Endothelial cell of umbilical vein (primary cell): ENCODE data around the gene DTNA. TPM values are rescaled to one million over a fixed set of nuclear protein-coding genes. Genes with fewer than 3 reads are reported as not detected.

Source experiments
- BruUV-seq: library from RNA; stranded (reverse); fragments of 400-500 nt; replicated peaks from 2 replicates; lab custom pipeline; 2021; lab: Mats Ljungman, UMichigan
- CTCF ChIA-PET: fragments of 300-600, 350-600 bp; sonication (Branson Sonifier 250); formaldehyde crosslinking; loops from one replicate; lab custom pipeline; 2021; ENCODE audit warnings: antibody characterized with exemption, inconsistent platforms; lab: Charles Lee
- POLR2A ChIA-PET: fragments of 300-600, 350-600 bp; sonication (Branson Sonifier 250); formaldehyde crosslinking; loops from one replicate; lab custom pipeline; 2021; ENCODE audit warnings: antibody characterized with exemption, inconsistent platforms; lab: Charles Lee
- DNase-seq: peaks from one replicate; pipeline ENCODE4 v3.0.0-alpha.2; 2011; ENCODE audit warnings: low read depth, low spot score
- FAIRE-seq: peaks from 2 replicates; lab custom pipeline; 2011; peaks lifted over from hg19 to GRCh38; lab: Jason Lieb, UNC
- H2AFZ ChIP-seq: 2 replicates; pipeline ENCODE4 v1.6.0; 2012; ENCODE audit warnings: low read depth, low read length, control low read depth, inconsistent platforms
- H3K27ac ChIP-seq: 2 replicates; pipeline ENCODE4 v1.5.1; 2011; ENCODE audit warnings: low read depth, mild to moderate bottlenecking, control low read depth, low read length, moderate library complexity; ENCODE audit not compliant: insufficient read depth
- H3K27me3 ChIP-seq, 2 experiments: 2 replicates each; pipeline versions ENCODE4 v1.6.0 to v1.6.1; 2011; ENCODE audit warnings: low read length in 2 of 2, mixed read lengths in 1 of 2; ENCODE audit not compliant: control insufficient read depth in 2 of 2, insufficient read depth in 2 of 2
- H3K36me3 ChIP-seq, 2 experiments: 2 replicates in 1 of 2; 3 replicates in 1 of 2; pipeline ENCODE4 v1.5.1; 2011; ENCODE audit warnings: low read length in 2 of 2, mild to moderate bottlenecking in 1 of 2, moderate library complexity in 1 of 2; ENCODE audit not compliant: control insufficient read depth in 2 of 2, insufficient read depth in 2 of 2; ENCODE audit errors: extremely low read depth in 1 of 2
- H3K4me1 ChIP-seq: 3 replicates; pipeline ENCODE4 v1.5.1; 2011; ENCODE audit warnings: mild to moderate bottlenecking, low read length; ENCODE audit not compliant: control insufficient read depth, insufficient read depth; ENCODE audit errors: extremely low read depth
- H3K4me2 ChIP-seq: 2 replicates; pipeline ENCODE4 v1.6.1; 2011; ENCODE audit warnings: low read length, control low read depth, mixed read lengths; ENCODE audit not compliant: insufficient read depth
- H3K4me3 ChIP-seq, 3 experiments: fragments of 200-600 bp in 1 of 3; sonication (generic), shearing (Covaris generic) in 1 of 3; replicated peaks in 1 of 3; 2 replicates each; pipeline ENCODE4 v1.5.1; 2011 to 2016; ENCODE audit warnings: control low read depth in 3 of 3, low read length in 3 of 3, mild to moderate bottlenecking in 2 of 3, inconsistent platforms in 1 of 3, low read depth in 1 of 3, moderate library complexity in 1 of 3; ENCODE audit not compliant: insufficient read depth in 1 of 3
- H3K79me2 ChIP-seq: 2 replicates; pipeline ENCODE4 v1.6.0; 2012; ENCODE audit warnings: low read length, inconsistent platforms; ENCODE audit not compliant: control insufficient read depth, insufficient read depth
- H3K9ac ChIP-seq: replicated peaks from 2 replicates; pipeline ENCODE3; 2011; ENCODE audit warnings: low read length, control low read depth; ENCODE audit not compliant: insufficient read depth; ENCODE audit errors: extremely low read depth
- H3K9me1 ChIP-seq: replicated peaks from 3 replicates; pipeline ENCODE4 v1.6.0; 2011; ENCODE audit warnings: mild to moderate bottlenecking, low read length; ENCODE audit not compliant: control insufficient read depth, insufficient read depth; ENCODE audit errors: extremely low read depth
- H3K9me3 ChIP-seq: replicated peaks from 2 replicates; pipeline ENCODE4 v1.5.1; 2012; ENCODE audit warnings: low read length, inconsistent platforms; ENCODE audit not compliant: control insufficient read depth, insufficient read depth
- H4K20me1 ChIP-seq: replicated peaks from 2 replicates; pipeline ENCODE3; 2011; ENCODE audit warnings: mild to moderate bottlenecking, low read length; ENCODE audit not compliant: control insufficient read depth, insufficient read depth; ENCODE audit errors: extremely low read depth
- CTCF ChIP-seq, 2 donors: IDR thresholded peaks; 1 replicate in 1 of 2; 2 replicates in 1 of 2; pipeline ENCODE4 v1.5.1; 2011; ENCODE audit warnings: low read length in 2 of 2, mild to moderate bottlenecking in 2 of 2, moderate library complexity in 2 of 2, control low read depth in 1 of 2, inconsistent platforms in 1 of 2, low read depth in 1 of 2; ENCODE audit not compliant: insufficient read depth in 1 of 2; ENCODE audit errors: extremely low read depth in 1 of 2
- EZH2 ChIP-seq: IDR thresholded peaks from 2 replicates; pipeline ENCODE4 v1.6.1; 2012; ENCODE audit warnings: borderline replicate concordance, low read depth, mild to moderate bottlenecking, moderate library complexity, low read length, inconsistent platforms; ENCODE audit not compliant: severe bottlenecking
- GATA2 ChIP-seq: IDR thresholded peaks from 2 replicates; pipeline ENCODE4 v1.7.0; 2011; ENCODE audit warnings: low read depth, mild to moderate bottlenecking, moderate library complexity, mixed read lengths, low read length; ENCODE audit not compliant: insufficient read length, insufficient read depth
- JUN ChIP-seq: IDR thresholded peaks from 2 replicates; pipeline ENCODE4 v1.6.1; 2011; ENCODE audit warnings: borderline replicate concordance, low read depth; ENCODE audit not compliant: insufficient read length, insufficient read depth
- MAX ChIP-seq: IDR thresholded peaks from 2 replicates; pipeline ENCODE4 v1.6.1; 2011; ENCODE audit not compliant: insufficient read depth, insufficient read length
- MYC ChIP-seq: IDR thresholded peaks from one replicate; pipeline ENCODE4 v1.6.1; 2011; ENCODE audit warnings: mild to moderate bottlenecking, low read depth, low read length
- POLR2A ChIP-seq: IDR thresholded peaks from 2 replicates; pipeline ENCODE4 v1.6.1; 2012; ENCODE audit warnings: low read depth, mild to moderate bottlenecking, control low read depth, low read length
- dilution Hi-C: fragments of 300-500 bp; cut with MboI; formaldehyde crosslinking; loops from one replicate; pipeline ENCODE4 v1.15.0; 2019; ENCODE audit warnings: low sequenced_read_pairs; ENCODE audit not compliant: extremely low pct_ligation_motif_present
- intact Hi-C: fragments of 100-400 bp; cut with micrococcal nuclease; formaldehyde crosslinking; loops from one replicate; pipeline ENCODE4 v1.10.0; 2022
- polyA plus RNA-seq, 4 experiments: library from polyadenylated mRNA; depleted of rRNA in 3 of 4; stranded (reverse) in 3 of 4; unstranded in 1 of 4; fragments of >200 nt; gene quantifications; 2 replicates each; pipeline versions ENCODE4 v1.2.1 to v1.2.3, GENCODE V29; 2011 to 2012; ENCODE audit warnings: missing spikeins in 1 of 4
- total RNA-seq: library from RNA; stranded (reverse); gene quantifications from 2 replicates; pipeline ENCODE4 v1.2.3, GENCODE V29; 2021

The DTNA gene
- total and polyA plus RNA-seq, 2 donors (not counting 3 experiments of a cell fraction or from before 2014, with no cell fraction given) = 6.6 to 15.3 TPM

- FAIRE-seq (no peak), DNase-seq (no peak)
- Histone ChIP-seq H3K27me3 (no peaks in the 10 kb centered on the region), H2AFZ (no peak overlapping the region), H4K20me1 (no peaks in the 10 kb centered on the region), H3K4me1 (no peaks in the 10 kb centered on the region), H3K36me3 (no peaks in the 10 kb centered on the region), H3K79me2 (no peaks in the 10 kb centered on the region), H3K4me3 (no peak overlapping the region), H3K9me1 (no peaks in the 10 kb centered on the region), H3K4me2 (no peak overlapping the region), H3K27ac (no peak overlapping the region), H3K9ac (no peak overlapping the region), H3K9me3 (no peaks in the 10 kb centered on the region)
- POLR2A ChIA-PET = no interaction called here
- CTCF ChIA-PET = no interaction called here
- dilution Hi-C loops (no loop called here), intact Hi-C loops (no loop called here)
- no peak for TF ChIP-seq GATA2
- no peak for TF ChIP-seq MAX
- no peak for TF ChIP-seq EZH2
- TF ChIP-seq POLR2A = no peak
- TF ChIP-seq JUN = no peak
- TF ChIP-seq CTCF (IDR thresholded peaks at IDR 0.05; ENCODE audit: extremely low read depth in 1 of 2, insufficient read depth in 1 of 2, low read depth in 1 of 2, low read length in 2 of 2) = no peak
- TF ChIP-seq MYC = no peak
- no TSS peak for BruUV-seq
Observed at GRCh38 chr18:34835466-34835865, 125.4 kb downstream of the DTNA start.
